Measurements from ENCODE around the gene KBTBD3. TPM values are rescaled to one million over a fixed set of nuclear protein-coding genes. Genes with fewer than 3 reads are reported as not detected.

The KBTBD3 gene
- total RNA-seq, 1 experiment from 2014 or later = 3.2 TPM

DNA sequence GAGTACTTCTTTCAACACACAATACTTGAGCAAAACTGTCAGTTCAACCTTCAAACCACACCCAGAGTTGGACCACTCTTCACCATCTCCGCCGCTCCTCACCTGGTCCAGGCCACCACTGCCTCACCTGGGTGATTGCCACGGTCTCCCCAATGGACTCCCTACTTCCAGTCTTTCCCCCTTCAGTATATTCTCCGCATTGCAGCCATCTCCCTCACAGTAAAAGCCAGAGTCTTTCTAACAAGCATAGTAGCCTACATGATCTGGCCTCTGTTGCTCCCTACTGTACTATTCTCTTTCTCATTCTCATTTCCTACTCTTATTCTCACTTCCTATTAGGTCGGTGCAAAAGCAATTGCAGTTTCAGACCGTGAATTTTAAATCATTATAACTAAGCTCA lies 28.8 kb upstream of the KBTBD3 start:
- Histone ChIP-seq H3K27ac (ENCODE audit: low read depth, low read length, poor library complexity, severe bottlenecking) (no peak overlapping the region), H3K4me3 (ENCODE audit: low read depth, low read length, poor library complexity, severe bottlenecking) (no peak overlapping the region), H3K36me3 (ENCODE audit: insufficient read depth, low read length, poor library complexity, severe bottlenecking) (no peaks in the 10 kb centered on the region), H3K4me1 (ENCODE audit: insufficient read depth, low read length, poor library complexity, severe bottlenecking) (peaks cover 9% of the 10 kb centered on the region), H3K9me3 (ENCODE audit: low read depth, low read length, poor library complexity, severe bottlenecking) (no peaks in the 10 kb centered on the region), H3K27me3 (replicated peaks; ENCODE audit: insufficient read depth, low read depth, low read length, poor library complexity) (peaks cover 6% of the 10 kb centered on the region)
- ChIA-PET CTCF (no interaction called here), POLR2A (ENCODE audit: low non-redundant PET) (no interaction called here)
- BruUV-seq (replicated peaks) = no TSS peak
- no peak for DNase-seq (ENCODE audit: low spot score)
- TF ChIP-seq EZH2 (IDR thresholded peaks at IDR 0.05; ENCODE audit: borderline replicate concordance, low read depth, low read length, poor library complexity, severe bottlenecking) = no peak
- TF ChIP-seq, protein P1, sequence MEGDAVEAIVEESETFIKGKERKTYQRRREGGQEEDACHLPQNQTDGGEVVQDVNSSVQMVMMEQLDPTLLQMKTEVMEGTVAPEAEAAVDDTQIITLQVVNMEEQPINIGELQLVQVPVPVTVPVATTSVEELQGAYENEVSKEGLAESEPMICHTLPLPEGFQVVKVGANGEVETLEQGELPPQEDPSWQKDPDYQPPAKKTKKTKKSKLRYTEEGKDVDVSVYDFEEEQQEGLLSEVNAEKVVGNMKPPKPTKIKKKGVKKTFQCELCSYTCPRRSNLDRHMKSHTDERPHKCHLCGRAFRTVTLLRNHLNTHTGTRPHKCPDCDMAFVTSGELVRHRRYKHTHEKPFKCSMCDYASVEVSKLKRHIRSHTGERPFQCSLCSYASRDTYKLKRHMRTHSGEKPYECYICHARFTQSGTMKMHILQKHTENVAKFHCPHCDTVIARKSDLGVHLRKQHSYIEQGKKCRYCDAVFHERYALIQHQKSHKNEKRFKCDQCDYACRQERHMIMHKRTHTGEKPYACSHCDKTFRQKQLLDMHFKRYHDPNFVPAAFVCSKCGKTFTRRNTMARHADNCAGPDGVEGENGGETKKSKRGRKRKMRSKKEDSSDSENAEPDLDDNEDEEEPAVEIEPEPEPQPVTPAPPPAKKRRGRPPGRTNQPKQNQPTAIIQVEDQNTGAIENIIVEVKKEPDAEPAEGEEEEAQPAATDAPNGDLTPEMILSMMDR (conservative IDR thresholded peaks at IDR 0.05; ENCODE audit: low read depth, low read length) = no peak
- intact Hi-C loops (cut with micrococcal nuclease; ENCODE audit: unreplicated experiment) = no loop called here

DNA sequence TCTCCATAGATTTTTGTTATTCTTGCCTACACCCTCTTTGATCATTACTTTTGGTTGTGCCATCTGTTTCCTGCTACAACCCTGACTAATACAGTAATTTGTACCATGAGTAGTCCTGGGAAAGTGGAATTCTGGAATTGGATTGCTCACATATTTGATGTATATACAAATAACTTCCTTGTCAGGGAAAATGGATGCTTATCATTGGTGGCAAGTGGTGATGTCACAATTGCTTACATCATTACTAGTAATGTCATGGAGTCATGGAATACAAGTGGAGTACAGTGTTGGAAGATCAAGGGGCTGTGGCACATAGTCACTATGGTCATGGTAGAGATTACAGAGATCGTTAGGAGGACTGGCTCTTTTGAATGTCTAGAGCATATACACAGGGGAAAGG lies 24.7 kb upstream of the KBTBD3 start:
- H3K4me1 ChIP-seq (ENCODE audit: insufficient read depth, low read length, poor library complexity, severe bottlenecking) = no peaks in the 10 kb centered on the region
- H3K27me3 ChIP-seq (replicated peaks; ENCODE audit: insufficient read depth, low read depth, low read length, poor library complexity) = no peaks in the 10 kb centered on the region
- DNase-seq (ENCODE audit: low spot score) = no peak
- ChIA-PET CTCF (no interaction called here), POLR2A (ENCODE audit: low non-redundant PET) (no interaction called here)
- TF ChIP-seq EZH2 (IDR thresholded peaks at IDR 0.05; ENCODE audit: borderline replicate concordance, low read depth, low read length, poor library complexity, severe bottlenecking) = no peak
- TF ChIP-seq, protein P1 (conservative IDR thresholded peaks at IDR 0.05; ENCODE audit: low read depth, low read length) = no peak
- no TSS peak for BruUV-seq (replicated peaks)
- no peak overlapping the region for H3K4me3 ChIP-seq (ENCODE audit: low read depth, low read length, poor library complexity, severe bottlenecking)
- H3K36me3 ChIP-seq (ENCODE audit: insufficient read depth, low read length, poor library complexity, severe bottlenecking) = peaks cover 15% of the 10 kb centered on the region
- no peaks in the 10 kb centered on the region for H3K9me3 ChIP-seq (ENCODE audit: low read depth, low read length, poor library complexity, severe bottlenecking)
- no peak overlapping the region for H3K27ac ChIP-seq (ENCODE audit: low read depth, low read length, poor library complexity, severe bottlenecking)
- intact Hi-C loops (cut with micrococcal nuclease; ENCODE audit: unreplicated experiment) = no loop called here

DNA sequence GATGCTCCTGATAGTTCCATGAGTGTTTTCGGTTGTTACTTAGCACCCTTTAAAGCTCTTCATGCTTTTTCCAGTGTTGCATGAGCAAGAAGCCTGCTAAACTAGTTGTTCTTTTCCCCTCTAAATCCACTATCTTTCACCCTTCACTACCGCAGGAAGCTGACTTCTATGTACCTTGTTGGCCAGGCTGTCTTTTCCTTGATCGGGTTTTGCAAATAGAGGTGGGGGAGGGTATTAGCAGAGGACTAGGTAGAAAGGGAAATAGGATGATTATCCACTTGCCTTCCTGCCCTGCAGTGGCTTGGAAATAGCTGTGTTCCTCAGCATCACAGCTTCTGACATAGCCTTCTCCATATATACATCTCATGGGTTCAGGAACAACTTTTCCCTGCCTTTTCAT lies 24.2 kb upstream of the KBTBD3 start:
- POLR2A ChIA-PET (ENCODE audit: low non-redundant PET) = no interaction called here
- CTCF ChIA-PET = no interaction called here
- intact Hi-C loops (cut with micrococcal nuclease; ENCODE audit: unreplicated experiment) = no loop called here

More for the DNA sequence above, 24.2 kb upstream of the KBTBD3 start:
- H3K27ac ChIP-seq (ENCODE audit: low read depth, low read length, poor library complexity, severe bottlenecking) = no peak overlapping the region
- no peaks in the 10 kb centered on the region for H3K4me1 ChIP-seq (ENCODE audit: insufficient read depth, low read length, poor library complexity, severe bottlenecking)
- no peak for DNase-seq (ENCODE audit: low spot score)
- H3K27me3 ChIP-seq (replicated peaks; ENCODE audit: insufficient read depth, low read depth, low read length, poor library complexity) = no peaks in the 10 kb centered on the region
- no peak overlapping the region for H3K4me3 ChIP-seq (ENCODE audit: low read depth, low read length, poor library complexity, severe bottlenecking)
- H3K9me3 ChIP-seq (ENCODE audit: low read depth, low read length, poor library complexity, severe bottlenecking) = no peaks in the 10 kb centered on the region
- no TSS peak for BruUV-seq (replicated peaks)
- no peak for TF ChIP-seq EZH2 (IDR thresholded peaks at IDR 0.05; ENCODE audit: borderline replicate concordance, low read depth, low read length, poor library complexity, severe bottlenecking)
- TF ChIP-seq, protein P1 (conservative IDR thresholded peaks at IDR 0.05; ENCODE audit: low read depth, low read length) = no peak
- peaks cover 20% of the 10 kb centered on the region for H3K36me3 ChIP-seq (ENCODE audit: insufficient read depth, low read length, poor library complexity, severe bottlenecking)
